Immature natural killer cell (primary cell): ENCODE results near the gene MRPL21. TPM values are rescaled to one million over a fixed set of nuclear protein-coding genes. Genes with fewer than 3 reads are reported as not detected.
A peak's percentile ranks its signal among the peaks of the same experiment; 100 is the strongest.
"Not testable (repeated sequence)": the region's sequence is repeated elsewhere in the genome, so short reads cannot be mapped to it uniquely, and the experiment has no call there.

Experiments used
- DNase-seq, 3 donors: peaks; one replicate each; pipeline ENCODE4 v3.0.0; 2022; ENCODE audit warnings: mixed read lengths in 1 of 3
- H3K27ac Mint-ChIP-seq, 6 donors: one replicate each; pipeline ENCODE4 v1.8.0; 2020; ENCODE audit warnings: mixed read lengths in 6 of 6, mild to moderate bottlenecking in 5 of 6, inconsistent platforms in 4 of 6, moderate library complexity in 3 of 6
- H3K27me3 Mint-ChIP-seq, 3 donors: one replicate each; pipeline ENCODE4 v1.8.0; 2020 to 2021; ENCODE audit warnings: low read depth in 3 of 3, mild to moderate bottlenecking in 3 of 3, mixed read lengths in 3 of 3, moderate library complexity in 3 of 3, inconsistent platforms in 1 of 3
- H3K36me3 Mint-ChIP-seq, 3 donors: one replicate each; pipeline ENCODE4 v1.8.0; 2020; ENCODE audit warnings: mixed read lengths in 3 of 3, inconsistent platforms in 2 of 3, mild to moderate bottlenecking in 2 of 3
- H3K4me1 Mint-ChIP-seq, 2 donors: one replicate each; pipeline ENCODE4 v1.8.0; 2020; ENCODE audit warnings: inconsistent platforms in 2 of 2, mild to moderate bottlenecking in 2 of 2, mixed read lengths in 2 of 2, moderate library complexity in 1 of 2
- H3K4me3 Mint-ChIP-seq, 5 donors: one replicate each; pipeline ENCODE4 v1.8.0; 2020; ENCODE audit warnings: mild to moderate bottlenecking in 5 of 5, mixed read lengths in 5 of 5, inconsistent platforms in 3 of 5, moderate library complexity in 3 of 5
- H3K9me3 Mint-ChIP-seq, 6 donors: one replicate each; pipeline ENCODE4 v1.8.0; 2020; ENCODE audit warnings: mild to moderate bottlenecking in 6 of 6, mixed read lengths in 6 of 6, inconsistent platforms in 4 of 6, moderate library complexity in 3 of 6
- polyA plus RNA-seq, 3 donors: library from polyadenylated mRNA; unstranded; fragments of 300-500 nt; fragmentation: Illumina TruSeq; gene quantifications; one replicate each; pipeline ENCODE4 v1.2.3, GENCODE V29; 2021

The MRPL21 gene
- polyA plus RNA-seq, 3 donors from 2014 or later, result 94.3 to 145 (median 117) TPM

DNA sequence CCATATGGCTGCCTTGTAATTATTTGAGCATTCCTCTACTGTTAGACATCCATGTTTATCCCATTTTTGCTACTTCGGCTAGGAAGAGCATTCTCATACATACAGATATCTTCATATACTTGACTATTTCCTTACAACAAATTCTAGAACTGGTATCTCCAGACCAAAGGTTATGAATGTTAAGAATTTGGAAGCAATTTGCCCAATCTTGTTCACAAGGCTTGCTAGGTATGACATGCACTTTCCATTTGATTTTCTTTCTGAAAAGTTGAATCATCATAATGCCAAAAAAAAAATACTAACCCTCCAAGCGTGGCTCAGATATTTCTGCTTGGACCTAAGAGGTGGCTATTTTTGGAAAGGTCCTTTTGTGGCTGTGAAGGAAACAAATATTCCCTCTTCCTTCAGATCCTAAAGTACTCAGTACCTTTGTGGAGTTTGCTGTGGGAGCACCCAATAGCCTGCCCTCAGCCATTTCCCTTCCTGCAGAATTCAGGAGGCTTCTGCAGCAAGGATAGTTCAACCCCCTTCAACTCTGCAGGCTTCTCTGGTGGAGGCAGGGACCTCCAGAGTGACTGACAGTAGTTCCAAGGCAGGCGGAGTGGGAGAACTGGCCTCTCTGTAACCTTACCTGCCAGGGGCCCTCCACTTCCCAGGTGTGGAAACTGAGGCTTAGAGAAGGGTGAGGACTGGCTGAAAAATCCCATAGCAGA lies 39.9 kb downstream of the MRPL21 start:
- Mint-ChIP-seq H3K4me3 (no peak overlapping the region), H3K27me3 (peaks cover 2 to 4% (median 3%) of the 10 kb centered on the region in 3 donors), H3K9me3 (peaks cover 0 to 7% (median 0%) of the 10 kb centered on the region in 6 donors), H3K36me3 (peaks cover 0 to 6% (median 6%) of the 10 kb centered on the region in 3 donors), H3K27ac (no peak overlapping the region), H3K4me1 (peaks cover 0 to 2% of the 10 kb centered on the region in 2 donors)
- DNase-seq, result no peak

DNA sequence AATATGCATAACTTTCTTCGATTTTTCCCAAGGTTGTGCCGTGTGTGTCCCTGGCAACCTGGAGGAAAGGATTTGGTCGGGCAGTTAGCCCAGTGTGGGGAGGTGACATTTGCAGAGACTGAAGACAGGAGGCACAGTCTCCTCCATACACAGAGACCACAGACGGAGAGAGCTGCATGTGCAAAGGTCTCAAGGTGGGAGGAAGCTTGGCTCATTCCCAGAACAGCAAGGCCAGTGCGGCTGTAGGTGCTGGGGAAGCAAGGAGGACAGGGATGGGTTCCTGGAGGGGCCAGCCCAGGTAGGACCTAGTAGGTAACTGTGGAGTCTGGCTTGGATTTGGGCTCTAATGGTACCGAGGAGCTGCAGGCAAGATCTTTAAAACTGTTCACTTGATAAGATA lies 41.2 kb downstream of the MRPL21 start:
- Mint-ChIP-seq H3K27me3 (peaks cover 1 to 2% (median 2%) of the 10 kb centered on the region in 3 donors), H3K9me3 (peaks cover 0 to 7% (median 0%) of the 10 kb centered on the region in 6 donors), H3K4me3 (no peak overlapping the region), H3K4me1 (no peaks in the 10 kb centered on the region), H3K36me3 (peaks cover 0 to 6% (median 6%) of the 10 kb centered on the region in 3 donors), H3K27ac (no peak overlapping the region)
- DNase-seq, result no peak

DNA sequence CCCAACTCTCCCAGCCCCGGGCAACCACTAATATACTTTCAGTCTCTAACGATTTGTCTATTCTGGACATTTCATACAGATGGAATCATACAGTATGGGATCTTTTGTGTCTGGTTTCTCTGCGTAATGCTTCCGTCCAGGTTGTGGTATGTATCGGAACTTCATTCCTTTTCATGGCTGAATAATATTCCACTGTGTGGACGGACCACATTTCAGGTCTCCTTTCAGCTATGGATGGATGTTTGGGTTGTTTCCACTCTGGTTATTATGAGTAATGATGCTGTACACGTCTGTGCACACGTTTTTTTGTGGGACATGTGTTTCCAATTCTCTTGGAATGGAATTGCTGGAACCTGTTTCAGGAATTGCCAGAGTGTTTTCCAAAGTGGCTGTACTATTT lies 44.5 kb downstream of the MRPL21 start:
- H3K27ac Mint-ChIP-seq, result no peak overlapping the region

DNA sequence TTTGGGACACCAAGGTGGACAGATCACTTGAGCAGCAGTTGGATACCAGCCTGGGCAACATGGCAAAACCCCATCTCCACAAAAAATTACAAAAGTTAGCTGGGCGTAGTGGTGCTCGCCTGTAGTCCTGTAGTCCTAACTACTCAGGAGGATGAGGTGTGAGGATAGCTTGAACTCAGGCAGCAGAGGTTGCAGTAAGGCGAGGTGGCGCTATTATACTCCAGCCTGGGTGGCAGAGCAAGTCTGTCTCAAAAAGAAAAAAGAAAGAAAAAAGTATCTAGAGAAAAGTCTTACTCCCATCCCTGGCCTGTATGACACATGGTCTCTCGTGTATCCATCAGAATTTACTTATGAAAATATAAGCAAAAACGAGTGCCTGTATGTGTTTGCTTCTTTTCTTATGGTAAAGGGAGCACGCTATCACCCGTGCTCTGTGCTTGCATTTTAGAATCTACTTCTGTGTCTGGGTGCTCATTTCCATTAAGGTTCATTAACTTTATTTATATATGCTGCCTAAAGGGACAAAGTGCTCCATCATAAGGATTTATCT lies 46.5 kb downstream of the MRPL21 start:
- no peaks in the 10 kb centered on the region for H3K36me3 Mint-ChIP-seq
- H3K27ac Mint-ChIP-seq, result no peak overlapping the region
- H3K27me3 Mint-ChIP-seq, result peaks cover 5 to 25% (median 16%) of the 10 kb centered on the region in 3 donors
- peak overlapping the region in 2 of 5 donors; percentile 9 to 23 for H3K4me3 Mint-ChIP-seq
- H3K9me3 Mint-ChIP-seq, result peaks cover 0 to 2% (median 0%) of the 10 kb centered on the region in 6 donors
- peaks cover 6% of the 10 kb centered on the region in 2 donors for H3K4me1 Mint-ChIP-seq
- DNase-seq, result no peak

More for the DNA sequence above, 44.5 kb downstream of the MRPL21 start:
- Mint-ChIP-seq H3K36me3 (peaks cover 0 to 6% (median 6%) of the 10 kb centered on the region in 3 donors), H3K4me3 (no peak overlapping the region), H3K9me3 (peaks cover 0 to 6% (median 0%) of the 10 kb centered on the region in 6 donors), H3K27me3 (peaks cover 0 to 11% (median 4%) of the 10 kb centered on the region in 3 donors), H3K4me1 (peaks cover 6% of the 10 kb centered on the region in 2 donors)
- no peak for DNase-seq

DNA sequence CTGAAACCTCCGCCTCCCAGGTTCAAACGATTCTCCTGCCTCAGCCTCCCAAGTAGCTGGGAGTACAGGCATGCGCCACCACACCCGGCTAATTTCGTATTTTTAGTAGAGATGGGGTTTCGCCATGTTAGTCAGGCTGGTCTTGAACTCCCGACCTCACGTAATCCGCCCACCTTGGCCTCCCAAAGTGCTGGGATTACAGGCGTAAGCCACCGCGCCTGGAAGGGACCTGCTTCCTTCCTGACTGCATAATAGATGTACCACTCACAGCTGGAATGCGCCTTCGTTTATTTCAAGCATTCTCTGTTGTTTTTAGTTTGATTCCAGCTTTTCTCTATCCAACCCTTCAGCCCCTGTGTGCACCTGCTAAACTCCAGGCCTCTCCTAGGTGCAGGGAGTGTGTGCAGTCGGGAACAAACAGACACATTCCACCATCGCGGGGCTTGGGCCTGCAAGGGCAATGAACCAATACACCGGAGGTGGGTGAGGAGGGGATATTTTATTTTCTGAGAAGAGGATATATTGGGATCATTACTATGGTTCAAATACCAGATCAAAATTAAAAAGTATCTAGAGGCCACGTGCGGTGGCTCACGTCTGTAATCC lies 47.1 kb downstream of the MRPL21 start:
- not testable (repeated sequence) for DNase-seq, H3K4me1 Mint-ChIP-seq, H3K9me3 Mint-ChIP-seq, H3K36me3 Mint-ChIP-seq, H3K27ac Mint-ChIP-seq
- peaks cover 5 to 25% (median 16%) of the 10 kb centered on the region in 3 donors for H3K27me3 Mint-ChIP-seq
- H3K4me3 Mint-ChIP-seq, result peak overlapping the region in 3 of 5 donors; percentile 6 to 53 (median 48)

DNA sequence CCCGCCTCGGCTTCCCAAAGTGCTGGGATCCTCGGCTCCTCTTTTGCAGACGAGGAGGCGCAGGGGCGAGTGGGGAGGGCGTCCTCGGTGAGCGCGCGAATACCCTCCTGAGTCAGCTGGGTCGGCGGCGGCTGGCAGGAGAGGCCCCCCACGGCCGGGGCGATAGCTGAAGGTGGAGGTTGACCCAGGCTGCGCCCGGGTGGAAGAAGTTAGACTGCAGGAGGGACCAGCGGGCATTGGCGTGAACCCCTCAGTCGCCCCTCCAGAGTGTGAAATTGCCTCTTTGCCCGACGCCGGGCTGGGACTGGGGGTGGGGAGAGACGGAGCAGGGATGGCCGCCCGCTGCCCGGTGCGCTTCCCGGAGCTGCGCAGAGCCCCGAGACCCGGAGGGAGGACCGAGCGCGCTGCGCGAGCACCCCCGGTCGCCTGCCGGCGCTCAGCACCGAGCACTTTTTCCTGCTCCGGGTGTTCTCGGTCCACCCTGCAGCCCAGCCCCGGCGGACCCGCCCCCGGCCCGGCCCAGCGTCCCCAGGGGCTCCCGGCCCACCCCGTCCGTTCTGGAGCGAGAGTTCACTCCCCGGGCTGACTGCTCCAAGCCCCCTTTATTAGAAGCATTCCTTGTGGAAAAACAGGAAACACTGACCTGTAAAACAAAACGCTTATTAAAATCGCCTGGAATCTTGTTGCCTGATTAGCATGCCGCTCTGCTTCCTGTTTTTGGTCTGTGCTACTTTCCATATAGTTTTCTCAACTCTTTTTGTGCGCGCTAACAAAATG lies 48.2 kb downstream of the MRPL21 start:
- H3K27ac Mint-ChIP-seq, result no peak overlapping the region

DNA sequence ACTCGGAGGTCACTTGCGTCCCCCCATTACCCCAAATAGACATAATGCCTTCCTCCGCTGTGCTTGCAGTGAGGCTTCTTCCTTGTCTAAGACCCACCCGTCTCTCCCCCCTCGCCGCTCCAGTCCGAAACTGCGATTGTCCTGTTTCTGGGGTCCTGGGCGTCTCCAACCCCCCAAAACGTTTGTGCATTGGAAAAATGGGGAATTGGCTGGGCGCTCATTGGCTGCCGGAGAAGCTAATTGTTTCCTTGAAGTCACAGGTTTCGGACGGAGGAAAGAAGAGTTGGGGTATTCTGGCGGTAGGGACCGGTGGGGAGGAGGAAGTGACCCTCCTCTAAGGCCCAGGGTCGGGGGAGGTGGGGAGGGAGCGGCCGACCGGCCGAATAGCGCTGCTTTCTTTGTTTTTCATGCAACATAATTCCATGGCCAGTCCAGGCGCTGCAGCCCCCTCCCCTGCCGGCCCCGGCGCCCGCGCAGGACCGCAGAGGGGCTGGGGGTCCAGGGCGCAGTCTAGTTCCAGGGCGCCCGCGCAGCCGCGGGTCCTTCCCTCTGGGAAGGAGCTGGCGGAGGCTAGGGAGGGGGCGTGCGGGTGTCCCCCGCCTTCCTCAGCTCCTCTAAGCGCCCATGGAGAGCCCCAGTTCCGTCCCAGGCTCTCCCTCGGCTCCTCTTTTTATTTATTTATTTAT lies 49.2 kb downstream of the MRPL21 start:
- H3K27me3 Mint-ChIP-seq, result peaks cover 5 to 25% (median 16%) of the 10 kb centered on the region in 3 donors
- H3K27ac Mint-ChIP-seq, result peak overlapping the region in 1 of 6 donors; percentile 58
- H3K4me1 Mint-ChIP-seq, result peaks cover 6% of the 10 kb centered on the region in 2 donors
- peak overlapping the region; percentile 35 to 71 (median 48) for H3K4me3 Mint-ChIP-seq
- DNase-seq, result no peak
- H3K9me3 Mint-ChIP-seq, result peaks cover 0 to 2% (median 0%) of the 10 kb centered on the region in 6 donors
- no peaks in the 10 kb centered on the region for H3K36me3 Mint-ChIP-seq

More for the DNA sequence above, 48.2 kb downstream of the MRPL21 start:
- Mint-ChIP-seq H3K36me3 (no peaks in the 10 kb centered on the region), H3K9me3 (peaks cover 0 to 2% (median 0%) of the 10 kb centered on the region in 6 donors), H3K27me3 (peaks cover 5 to 25% (median 18%) of the 10 kb centered on the region in 3 donors), H3K4me1 (peaks cover 6% of the 10 kb centered on the region in 2 donors), H3K4me3 (peak overlapping the region; percentile 69 to 86 (median 81))
- DNase-seq, result peak; percentile 12 to 38 (median 14)

DNA sequence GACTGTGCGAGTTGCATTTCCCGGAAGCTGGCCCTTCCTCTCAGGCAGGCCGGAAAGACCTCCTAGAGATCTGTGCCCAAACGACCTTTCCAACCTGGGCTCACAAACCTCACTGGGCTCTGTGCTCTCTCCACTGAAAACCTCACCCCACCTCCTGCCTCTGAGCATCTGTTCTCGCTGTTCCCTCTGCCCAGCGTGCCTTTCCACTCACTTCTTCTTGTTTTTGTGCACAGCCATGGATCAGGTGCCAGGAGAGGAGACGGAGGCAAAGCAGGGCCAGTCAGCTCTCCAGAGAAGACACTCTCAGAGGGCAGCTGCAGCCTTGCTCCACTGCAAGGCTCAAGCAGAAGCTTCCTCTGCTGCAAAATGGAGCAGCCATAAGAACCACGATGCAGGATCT lies 51.0 kb downstream of the MRPL21 start:
- peaks cover 5 to 29% (median 16%) of the 10 kb centered on the region in 3 donors for H3K27me3 Mint-ChIP-seq
- H3K27ac Mint-ChIP-seq, result no peak overlapping the region
- H3K4me1 Mint-ChIP-seq, result peaks cover 6% of the 10 kb centered on the region in 2 donors
- DNase-seq, result no peak
- H3K4me3 Mint-ChIP-seq, result no peak overlapping the region
- H3K36me3 Mint-ChIP-seq, result no peaks in the 10 kb centered on the region
- no peaks in the 10 kb centered on the region for H3K9me3 Mint-ChIP-seq

DNA sequence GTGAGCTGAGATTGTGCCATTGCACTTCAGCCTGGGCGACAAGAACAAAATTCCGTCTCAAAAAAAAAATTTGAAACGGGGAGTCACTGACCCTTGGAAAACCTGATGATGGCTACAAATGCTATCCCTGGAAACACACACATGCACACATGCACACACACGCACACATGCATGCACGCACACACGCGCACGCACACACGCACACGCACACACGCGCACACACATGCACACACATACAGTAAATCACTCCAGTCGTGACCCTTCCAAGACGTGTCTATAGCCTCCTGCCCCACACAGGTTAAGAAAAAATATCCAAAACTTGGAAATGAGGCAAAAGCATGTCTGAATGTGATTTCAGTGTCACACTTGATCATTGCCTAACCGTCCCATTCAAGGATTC lies 55.2 kb downstream of the MRPL21 start:
- no peaks in the 10 kb centered on the region for H3K36me3 Mint-ChIP-seq
- DNase-seq, result no peak
- H3K4me1 Mint-ChIP-seq, result peaks cover 12 to 13% of the 10 kb centered on the region in 2 donors
- no peak overlapping the region for H3K27ac Mint-ChIP-seq
- H3K27me3 Mint-ChIP-seq, result peaks cover 8 to 13% (median 11%) of the 10 kb centered on the region in 3 donors
- no peaks in the 10 kb centered on the region for H3K9me3 Mint-ChIP-seq
- H3K4me3 Mint-ChIP-seq, result no peak overlapping the region

DNA sequence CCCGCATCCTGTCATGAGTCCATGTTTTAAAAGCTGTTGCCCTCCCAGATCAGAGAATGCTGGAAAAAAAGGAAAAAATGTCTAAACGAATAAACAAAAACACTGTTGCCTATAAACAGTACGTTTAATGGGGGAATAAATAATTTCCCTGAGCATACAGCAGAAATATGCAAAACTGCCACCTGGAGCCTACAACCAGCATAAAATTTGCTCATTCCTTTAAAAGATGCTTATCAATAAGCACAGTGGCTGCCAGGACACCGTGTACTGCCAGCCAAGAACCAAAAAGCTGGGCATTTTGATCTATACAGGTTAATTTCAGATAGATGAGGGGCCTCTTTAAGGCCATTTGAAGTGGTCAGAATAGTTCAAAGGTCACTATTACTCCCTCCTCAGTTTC lies 56.2 kb downstream of the MRPL21 start:
- Mint-ChIP-seq H3K4me3 (no peak overlapping the region), H3K27me3 (peaks cover 6 to 12% (median 11%) of the 10 kb centered on the region in 3 donors), H3K36me3 (no peaks in the 10 kb centered on the region), H3K9me3 (no peaks in the 10 kb centered on the region), H3K4me1 (peaks cover 20 to 22% of the 10 kb centered on the region in 2 donors), H3K27ac (no peak overlapping the region)
- no peak for DNase-seq

DNA sequence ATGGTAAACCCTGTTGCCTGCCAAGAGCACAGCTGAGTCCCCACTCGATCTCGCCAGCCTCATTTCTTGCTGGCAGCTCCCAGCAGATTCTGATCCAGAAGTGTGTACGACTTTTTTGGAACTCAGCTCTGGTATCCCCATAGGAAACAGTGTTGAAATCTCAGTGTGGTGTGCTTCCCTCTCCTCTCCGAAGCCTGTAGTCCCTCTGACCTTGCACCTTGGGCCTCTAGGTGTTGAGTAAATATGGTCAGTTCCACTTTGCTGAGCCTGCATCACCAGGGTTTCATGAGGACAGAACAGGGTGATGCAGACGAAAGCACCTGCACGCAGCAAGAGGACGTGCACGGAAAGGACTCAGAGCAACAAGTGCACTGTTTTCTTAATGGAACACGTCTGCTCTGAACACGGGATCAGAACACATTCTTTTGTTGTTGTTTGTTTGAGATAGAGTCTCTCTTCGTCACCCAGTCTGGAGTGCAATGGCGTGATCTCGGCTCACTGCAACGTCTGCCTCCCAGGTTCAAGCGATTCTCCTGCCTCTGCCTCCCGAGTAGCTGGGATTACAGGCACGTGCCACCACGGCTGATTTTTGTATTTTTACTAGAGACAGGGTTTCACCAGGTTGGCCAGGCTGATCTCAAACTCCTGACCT lies 58.2 kb downstream of the MRPL21 start:
- peak overlapping the region in 3 of 5 donors; percentile 22 to 30 (median 29) for H3K4me3 Mint-ChIP-seq
- peaks cover 25 to 29% of the 10 kb centered on the region in 2 donors for H3K4me1 Mint-ChIP-seq
- H3K27ac Mint-ChIP-seq, result no peak overlapping the region
- DNase-seq, result no peak
- no peaks in the 10 kb centered on the region for H3K36me3 Mint-ChIP-seq
- no peaks in the 10 kb centered on the region for H3K9me3 Mint-ChIP-seq
- peaks cover 4 to 15% (median 14%) of the 10 kb centered on the region in 3 donors for H3K27me3 Mint-ChIP-seq

DNA sequence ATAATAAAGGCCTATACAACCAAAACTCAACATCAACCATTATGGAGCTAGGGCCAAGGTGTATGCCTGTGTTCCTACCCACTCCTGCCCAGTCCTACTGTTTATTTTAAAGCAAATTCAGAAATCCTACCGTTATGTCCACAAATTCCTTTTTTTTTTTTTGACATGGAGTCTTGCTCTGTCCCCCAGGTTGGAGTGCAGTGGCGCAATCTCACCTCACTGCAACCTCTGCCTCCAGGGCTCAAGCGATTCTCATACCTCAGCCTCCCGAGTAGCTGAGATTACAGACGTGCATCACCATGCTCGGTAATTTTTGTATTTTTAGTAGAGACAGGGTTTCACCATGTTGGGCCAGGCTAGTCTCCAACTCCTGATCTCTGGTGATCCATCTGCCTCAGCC lies 58.8 kb downstream of the MRPL21 start:
- DNase-seq, result no peak
- Mint-ChIP-seq H3K27ac (no peak overlapping the region), H3K4me3 (peak overlapping the region in 3 of 5 donors; percentile 54 to 96 (median 95)), H3K36me3 (no peaks in the 10 kb centered on the region), H3K4me1 (peaks cover 32 to 35% of the 10 kb centered on the region in 2 donors), H3K9me3 (no peaks in the 10 kb centered on the region), H3K27me3 (peaks cover 9 to 21% (median 21%) of the 10 kb centered on the region in 3 donors)
